ENCODE data around the gene EIF3K.
"Not testable (repeated sequence)": the region's sequence is repeated elsewhere in the genome, so short reads cannot be mapped to it uniquely, and the experiment has no call there.

EIF3K gene

GRCh38 chr19:38619361-38620174 is 580 bp downstream of the EIF3K start:
- no peak for DNase-seq

- DNase-seq: no peak
These were observed 5.8 kb downstream of the EIF3K start for GRCh38 chr19:38624822-38625221.

GRCh38 chr19:38626401-38626800 is 7.4 kb downstream of the EIF3K start:
- DNase-seq: no peak

DNA sequence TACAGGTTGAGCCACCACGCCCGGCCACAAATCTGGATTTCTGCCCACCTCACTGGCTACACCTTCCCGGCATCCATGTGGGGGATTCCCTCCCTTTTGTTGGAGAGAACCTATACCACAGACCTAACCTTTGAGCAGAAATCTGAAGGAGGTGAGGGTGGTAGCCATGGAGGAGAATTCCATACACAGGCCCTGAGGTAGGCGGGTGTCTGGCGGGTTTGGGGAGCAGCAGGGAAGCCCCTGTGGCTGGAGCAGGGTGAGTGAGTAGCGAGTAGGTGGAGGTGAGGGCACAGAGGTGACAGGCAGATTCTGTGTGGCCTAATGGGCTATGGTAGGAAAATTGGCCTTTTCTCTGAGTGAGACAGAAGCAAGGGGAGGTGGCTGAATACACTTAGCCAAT is 10.6 kb downstream of the EIF3K start:
- no peak for DNase-seq

- not testable (repeated sequence) for DNase-seq
These were observed 12.3 kb downstream of the EIF3K start for GRCh38 chr19:38631301-38631700.

DNA sequence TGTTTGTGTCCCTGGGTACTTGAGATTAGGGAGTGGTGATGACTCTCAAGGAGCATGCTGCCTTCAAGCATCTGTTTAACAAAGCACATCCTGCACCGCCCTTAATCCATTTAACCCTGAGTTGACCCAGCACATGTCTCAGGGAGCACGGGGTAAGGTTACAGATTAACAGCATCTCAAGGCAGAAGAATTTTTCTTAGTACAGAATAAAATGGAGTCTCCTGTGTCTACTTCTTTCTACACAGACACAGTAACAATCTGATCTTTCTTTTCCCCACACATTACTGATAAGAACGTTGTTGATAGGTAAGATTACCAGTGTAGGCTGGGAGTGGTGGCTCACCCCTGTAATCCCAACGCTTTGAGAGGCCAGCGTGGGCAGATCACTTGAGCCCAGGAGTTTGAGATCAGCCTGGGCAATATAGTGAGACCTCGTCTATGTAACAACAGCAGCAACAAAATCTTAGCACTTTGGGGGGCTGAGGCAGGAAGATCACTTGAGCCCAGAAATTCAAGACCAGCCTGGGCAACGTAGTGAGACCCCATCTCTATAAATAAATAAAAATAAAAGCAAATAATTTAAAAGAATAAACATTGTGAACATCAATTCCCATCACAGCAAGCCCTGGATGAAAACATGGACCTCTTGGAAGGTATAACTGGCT is 13.0 kb downstream of the EIF3K start:
- not testable (repeated sequence) for DNase-seq

DNA sequence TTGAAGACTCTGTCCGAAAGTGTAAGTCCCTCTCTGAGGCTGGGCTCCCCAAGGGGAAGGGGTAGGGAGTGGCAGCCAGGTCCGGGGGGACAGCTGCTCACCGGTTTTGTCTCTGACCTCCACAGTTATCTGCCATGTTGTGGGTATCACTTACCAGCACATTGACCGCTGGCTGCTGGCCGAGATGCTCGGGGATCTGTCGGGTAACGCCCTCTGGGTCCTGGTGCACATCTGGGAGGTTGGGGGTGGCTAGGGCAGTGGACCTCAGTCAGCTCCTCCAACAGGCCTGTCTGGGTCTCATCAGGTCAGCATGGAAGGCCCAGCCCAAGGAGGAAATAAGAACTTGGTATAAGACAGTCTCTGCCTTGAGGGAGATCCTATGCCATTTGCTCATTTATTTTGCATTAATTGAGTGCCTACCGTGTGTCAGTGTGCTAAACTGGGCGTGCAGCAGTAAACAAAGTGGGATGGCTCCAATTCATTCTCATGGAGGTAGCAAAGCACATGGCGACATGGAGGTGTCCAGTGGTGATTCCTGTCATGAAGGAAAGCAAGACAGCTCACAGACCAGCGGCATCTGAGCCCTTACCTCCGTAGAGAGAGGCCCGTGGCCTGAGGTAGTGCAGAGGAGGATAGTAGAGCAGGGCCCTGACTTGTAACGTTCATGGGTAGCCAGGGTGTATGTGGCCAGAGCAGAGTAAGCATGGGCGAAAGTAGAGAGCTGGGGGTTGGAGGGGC is 13.7 kb downstream of the EIF3K start:
- DNase-seq: no peak

GRCh38 chr19:38634757-38635482 is 15.9 kb downstream of the EIF3K start:
- DNase-seq: peak; percentile 52 to 57

DNA sequence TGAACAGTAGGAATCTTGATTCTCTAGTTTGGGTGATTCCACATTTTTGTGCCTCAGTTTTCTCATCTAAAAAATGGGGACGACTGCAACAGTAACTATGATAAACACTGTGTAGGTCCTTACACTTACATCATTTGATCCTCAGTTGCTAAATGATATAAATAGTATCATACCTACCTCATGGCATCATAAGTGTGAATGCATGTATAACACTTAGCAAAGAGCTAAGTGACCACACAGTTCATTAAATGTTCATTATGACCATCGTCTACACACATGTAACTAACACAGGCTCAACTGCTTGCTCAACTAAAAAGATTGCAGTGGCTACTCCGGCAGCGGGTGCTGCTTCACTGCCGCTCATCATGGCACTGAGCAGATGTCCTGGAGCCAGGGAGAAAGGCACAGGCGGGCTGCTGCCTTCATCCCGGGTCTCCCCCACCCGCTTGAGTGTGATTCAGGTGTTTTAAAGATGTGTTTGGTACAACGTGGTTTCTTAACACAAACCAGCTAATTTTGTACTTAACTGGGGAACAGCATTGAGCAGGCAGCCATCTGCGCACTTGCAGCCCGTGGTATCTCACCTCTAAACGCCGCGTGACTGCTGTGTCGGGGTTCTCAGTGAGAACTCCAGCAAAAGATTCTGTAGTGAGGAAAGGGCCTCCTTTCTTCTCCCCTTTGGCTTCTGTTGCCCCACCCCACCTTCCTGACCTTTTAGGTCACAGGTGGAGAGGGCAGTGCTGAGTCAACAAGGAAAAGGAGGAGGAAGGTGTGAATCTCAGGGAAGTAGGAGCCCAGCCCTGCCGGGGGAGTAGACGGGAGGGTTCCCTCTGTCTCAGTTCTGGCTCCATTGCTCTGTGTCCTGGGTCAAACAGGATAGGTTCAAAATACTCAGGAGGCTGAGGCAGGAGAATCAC is 16.8 kb downstream of the EIF3K start:
- DNase-seq: no peak

DNA sequence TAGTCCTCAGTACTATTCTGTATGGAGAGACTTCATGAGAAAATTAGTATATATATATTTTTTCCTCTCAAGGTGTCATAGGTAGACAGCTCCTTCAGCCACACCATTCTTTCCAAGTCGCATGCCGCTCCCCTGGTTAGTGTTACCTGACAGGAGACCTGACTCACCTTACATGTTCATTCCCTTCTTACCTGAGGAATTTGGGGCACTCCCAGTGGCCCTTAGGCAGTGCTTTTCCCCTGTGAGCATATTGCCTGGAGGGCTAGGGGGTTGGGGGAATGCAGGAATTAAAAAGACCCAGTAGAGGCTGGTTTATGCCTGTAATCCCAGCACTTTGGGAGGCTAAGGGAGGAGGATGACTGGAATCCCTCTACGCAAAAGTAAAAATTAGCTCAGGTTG is 19.5 kb downstream of the EIF3K start:
- no peak for DNase-seq

- no peak for DNase-seq
These were observed 20.7 kb downstream of the EIF3K start for GRCh38 chr19:38639679-38640078.

GRCh38 chr19:38640368-38640767 is 21.4 kb downstream of the EIF3K start:
- no peak for DNase-seq

GRCh38 chr19:38642176-38642575 is 23.2 kb downstream of the EIF3K start:
- no peak for DNase-seq

- no peak for DNase-seq
These were observed 25.7 kb downstream of the EIF3K start for GRCh38 chr19:38644719-38645118.

DNA sequence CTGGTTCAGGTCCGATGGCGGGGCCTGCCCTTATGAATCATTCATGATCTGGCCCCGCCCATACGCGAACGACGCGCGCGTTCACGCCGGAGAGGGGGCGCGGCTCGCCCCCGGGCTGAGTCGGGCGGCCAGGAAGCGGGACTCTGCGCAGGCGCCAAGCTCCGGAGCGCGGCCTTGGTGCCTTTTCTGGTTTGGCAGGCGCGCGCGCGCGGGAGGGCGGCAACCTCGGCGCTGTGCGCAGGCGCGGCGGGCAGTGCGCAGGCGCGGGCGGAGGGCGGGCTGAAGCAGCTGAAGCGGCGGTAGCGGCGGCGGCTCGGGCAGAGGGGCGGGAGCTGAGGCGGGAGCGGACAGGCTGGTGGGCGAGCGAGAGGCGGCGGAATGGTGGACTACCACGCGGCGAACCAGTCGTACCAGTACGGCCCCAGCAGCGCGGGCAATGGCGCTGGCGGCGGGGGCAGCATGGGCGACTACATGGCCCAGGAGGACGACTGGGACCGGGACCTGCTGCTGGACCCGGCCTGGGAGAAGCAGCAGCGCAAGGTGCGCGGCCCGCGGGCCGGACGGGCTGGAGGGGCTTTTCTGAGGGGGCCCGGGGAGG is 28.5 kb downstream of the EIF3K start, which contains the start of gene ACTN4:
Gene ACTN4 (plus strand): TSS at position 282 of the 598 bp plus-strand sequence. CDS start 97 bp downstream, at position 379.
- DNase-seq: peak; percentile 96 to 97

DNA sequence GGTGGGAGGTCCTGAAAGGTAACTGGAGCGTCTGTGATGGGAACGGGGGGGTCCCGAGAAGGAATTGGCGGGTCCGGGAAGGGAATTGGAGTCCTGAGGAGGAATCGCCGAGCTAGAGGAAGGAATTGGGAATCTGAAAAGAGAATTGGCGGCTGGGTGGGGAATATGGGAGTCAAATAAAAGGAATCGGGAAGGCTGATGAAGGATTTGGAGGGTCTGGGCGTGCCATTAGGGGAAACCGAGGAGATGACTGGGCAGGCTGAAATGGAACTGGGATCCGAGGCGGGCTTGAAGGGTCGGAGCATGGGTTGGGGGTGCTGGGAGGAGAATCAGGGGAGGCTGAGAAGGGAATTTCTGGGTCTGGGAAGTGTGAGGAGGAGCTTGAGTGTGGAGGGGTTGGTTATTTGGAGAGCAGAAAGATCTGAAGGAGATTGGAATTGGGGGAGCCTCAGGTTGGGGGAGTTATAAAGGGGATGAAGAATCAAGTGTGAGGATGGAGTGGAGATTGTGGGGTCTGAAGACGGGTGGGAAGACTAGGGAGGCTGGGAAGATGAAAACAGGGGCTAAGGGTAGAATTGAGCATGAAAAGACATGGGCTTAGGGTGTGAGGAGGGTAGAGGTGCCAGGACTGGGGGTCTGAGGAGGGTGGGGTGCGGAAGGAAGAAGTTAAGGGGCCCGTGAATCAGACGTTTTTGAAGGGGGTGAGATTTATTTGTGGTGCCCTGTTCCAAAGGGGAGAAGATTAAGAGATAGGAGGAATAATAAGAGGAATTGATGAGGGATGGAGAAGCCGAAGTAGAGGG is 29.2 kb downstream of the EIF3K start:
- no peak for DNase-seq

DNA sequence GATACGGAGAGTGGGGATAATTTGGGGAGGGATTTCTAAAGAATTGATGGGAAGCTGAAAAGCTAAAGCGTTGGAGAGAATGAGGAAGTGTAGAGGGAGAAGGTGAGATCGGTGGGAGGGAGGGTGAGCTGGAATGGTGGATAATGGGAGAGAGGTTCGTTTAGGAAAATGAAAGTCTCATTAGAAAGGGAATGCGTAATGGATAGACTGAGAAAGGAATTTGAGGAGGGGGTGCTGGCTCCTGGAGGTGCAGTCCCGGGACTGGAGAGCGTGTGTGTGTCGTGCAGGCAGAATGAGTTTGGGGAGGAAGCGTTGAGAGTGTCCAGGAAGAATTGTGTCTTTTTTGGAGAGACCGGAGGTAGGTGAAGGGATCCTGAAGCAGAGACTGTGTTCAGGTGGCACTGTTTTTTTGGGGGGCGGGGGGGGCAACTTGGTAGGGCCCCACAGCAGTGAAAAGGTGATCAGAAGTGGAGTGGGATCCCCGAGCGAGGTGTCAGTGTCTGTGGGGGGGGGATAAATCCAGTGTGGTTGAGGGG is 29.8 kb downstream of the EIF3K start:
- no peak for DNase-seq

- peak in 1 of 2 experiments; percentile 30 for DNase-seq
These were observed 30.6 kb downstream of the EIF3K start for GRCh38 chr19:38649305-38650171.

DNA sequence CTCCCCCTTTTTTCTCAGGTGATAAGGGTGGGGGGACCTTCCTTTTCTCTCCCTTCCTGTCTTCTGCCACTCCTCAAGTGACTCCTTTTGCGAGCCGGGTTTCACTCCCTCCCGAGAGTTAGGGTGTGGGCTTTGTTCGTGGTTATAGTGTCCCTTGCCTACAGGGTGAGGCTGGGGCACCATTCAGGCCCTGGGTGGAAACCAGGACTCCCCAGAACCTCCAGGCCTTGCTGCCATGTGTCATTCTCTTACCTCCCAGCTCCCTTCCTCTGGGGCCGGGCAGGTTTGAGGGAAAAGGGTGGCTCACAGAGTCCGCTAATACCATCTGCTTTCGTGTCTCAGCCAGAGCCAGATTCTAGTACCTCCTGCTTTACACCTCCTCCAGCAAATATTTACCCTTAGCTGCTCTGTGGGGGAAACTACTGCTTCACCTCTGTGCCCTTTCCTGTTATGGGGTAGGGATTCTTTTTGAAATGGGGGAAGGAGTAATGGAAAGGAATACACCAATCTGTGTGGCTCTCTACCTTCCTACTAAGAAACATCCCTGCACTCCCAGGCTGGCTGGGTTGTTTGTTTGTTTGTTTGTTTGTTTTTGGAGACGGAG is 31.3 kb downstream of the EIF3K start:
- peak in 1 of 2 experiments; percentile 5 for DNase-seq
